Gastroesophageal sphincter (tissue), 3 donors: Measurements from ENCODE around the gene SAMD4B.

Source experiments
- EP300 ChIP-seq: sonication (generic); formaldehyde crosslinking; IDR thresholded peaks from one replicate; pipeline ENCODE4 v1.6.1; 2017; ENCODE audit warnings: antibody characterized with exemption, mild to moderate bottlenecking
- POLR2A ChIP-seq, 2 donors: fragments of 450-650 bp; IDR thresholded peaks; one replicate each; pipeline ENCODE4 v1.6.1; 2017; ENCODE audit warnings: antibody characterized with exemption in 2 of 2, mild to moderate bottlenecking in 2 of 2, moderate library complexity in 1 of 2
- POLR2AphosphoS5 ChIP-seq: sonication (generic); formaldehyde crosslinking; IDR thresholded peaks from one replicate; pipeline ENCODE4 v1.6.1; 2017; ENCODE audit warnings: antibody characterized with exemption
- TF ChIP-seq, protein P1 (sequence below), 4 experiments: fragments of 200-600 bp in 2 of 4; fragments of 450-650 bp in 2 of 4; sonication (generic) in 1 of 4; IDR thresholded peaks; one replicate each; pipeline ENCODE4 v1.5.1; 2017 to 2019; ENCODE audit warnings: antibody characterized with exemption in 4 of 4, mild to moderate bottlenecking in 2 of 4, moderate library complexity in 2 of 4

- TF ChIP-seq, protein P1, sequence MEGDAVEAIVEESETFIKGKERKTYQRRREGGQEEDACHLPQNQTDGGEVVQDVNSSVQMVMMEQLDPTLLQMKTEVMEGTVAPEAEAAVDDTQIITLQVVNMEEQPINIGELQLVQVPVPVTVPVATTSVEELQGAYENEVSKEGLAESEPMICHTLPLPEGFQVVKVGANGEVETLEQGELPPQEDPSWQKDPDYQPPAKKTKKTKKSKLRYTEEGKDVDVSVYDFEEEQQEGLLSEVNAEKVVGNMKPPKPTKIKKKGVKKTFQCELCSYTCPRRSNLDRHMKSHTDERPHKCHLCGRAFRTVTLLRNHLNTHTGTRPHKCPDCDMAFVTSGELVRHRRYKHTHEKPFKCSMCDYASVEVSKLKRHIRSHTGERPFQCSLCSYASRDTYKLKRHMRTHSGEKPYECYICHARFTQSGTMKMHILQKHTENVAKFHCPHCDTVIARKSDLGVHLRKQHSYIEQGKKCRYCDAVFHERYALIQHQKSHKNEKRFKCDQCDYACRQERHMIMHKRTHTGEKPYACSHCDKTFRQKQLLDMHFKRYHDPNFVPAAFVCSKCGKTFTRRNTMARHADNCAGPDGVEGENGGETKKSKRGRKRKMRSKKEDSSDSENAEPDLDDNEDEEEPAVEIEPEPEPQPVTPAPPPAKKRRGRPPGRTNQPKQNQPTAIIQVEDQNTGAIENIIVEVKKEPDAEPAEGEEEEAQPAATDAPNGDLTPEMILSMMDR (IDR thresholded peaks at IDR 0.05), result no peak
- TF ChIP-seq POLR2A (IDR thresholded peaks at IDR 0.05) (no peak), POLR2AphosphoS5 (peak; percentile 35), EP300 (no peak)
Measured at GRCh38 chr19:39401549-39402345, 59.5 kb downstream of the SAMD4B start.
